Mucosa of rectum (tissue), 2 donors: ENCODE results near the gene MSL2.
A peak's percentile ranks its signal among the peaks of the same experiment; 100 is the strongest.
"Not testable (repeated sequence)": the region's sequence is repeated elsewhere in the genome, so short reads cannot be mapped to it uniquely, and the experiment has no call there.

Source experiments
- H3K27ac ChIP-seq, 2 donors: one replicate each; pipeline ENCODE4 v1.7.0; 2013; ENCODE audit warnings: inconsistent platforms in 2 of 2, low read depth in 2 of 2, low read length in 2 of 2
- H3K27me3 ChIP-seq, 2 donors: one replicate each; pipeline ENCODE4 v1.7.0; 2013; ENCODE audit warnings: low read length in 2 of 2; ENCODE audit not compliant: control insufficient read depth in 2 of 2, insufficient read depth in 2 of 2
- H3K36me3 ChIP-seq, 2 donors: one replicate each; pipeline ENCODE4 v1.7.0; 2013; ENCODE audit warnings: low read length in 2 of 2; ENCODE audit not compliant: control insufficient read depth in 2 of 2, insufficient read depth in 2 of 2
- H3K4me1 ChIP-seq, 2 donors: one replicate each; pipeline ENCODE4 v1.7.0; 2013; ENCODE audit warnings: low read length in 2 of 2, mild to moderate bottlenecking in 1 of 2; ENCODE audit not compliant: control insufficient read depth in 2 of 2, insufficient read depth in 2 of 2
- H3K4me3 ChIP-seq, 2 donors: one replicate each; pipeline ENCODE4 v1.7.0; 2013; ENCODE audit warnings: low read length in 2 of 2
- H3K9ac ChIP-seq, 2 donors: one replicate each; pipeline ENCODE4 v1.7.0; 2013; ENCODE audit warnings: low read length in 2 of 2, low read depth in 1 of 2, mild to moderate bottlenecking in 1 of 2
- H3K9me3 ChIP-seq, 2 donors: one replicate each; pipeline ENCODE4 v1.7.0; 2013; ENCODE audit warnings: low read length in 2 of 2; ENCODE audit not compliant: control insufficient read depth in 2 of 2
- donor health status: healthy.
- donor health status: Normal muscosa, but diverticular disease.

MSL2 gene

DNA sequence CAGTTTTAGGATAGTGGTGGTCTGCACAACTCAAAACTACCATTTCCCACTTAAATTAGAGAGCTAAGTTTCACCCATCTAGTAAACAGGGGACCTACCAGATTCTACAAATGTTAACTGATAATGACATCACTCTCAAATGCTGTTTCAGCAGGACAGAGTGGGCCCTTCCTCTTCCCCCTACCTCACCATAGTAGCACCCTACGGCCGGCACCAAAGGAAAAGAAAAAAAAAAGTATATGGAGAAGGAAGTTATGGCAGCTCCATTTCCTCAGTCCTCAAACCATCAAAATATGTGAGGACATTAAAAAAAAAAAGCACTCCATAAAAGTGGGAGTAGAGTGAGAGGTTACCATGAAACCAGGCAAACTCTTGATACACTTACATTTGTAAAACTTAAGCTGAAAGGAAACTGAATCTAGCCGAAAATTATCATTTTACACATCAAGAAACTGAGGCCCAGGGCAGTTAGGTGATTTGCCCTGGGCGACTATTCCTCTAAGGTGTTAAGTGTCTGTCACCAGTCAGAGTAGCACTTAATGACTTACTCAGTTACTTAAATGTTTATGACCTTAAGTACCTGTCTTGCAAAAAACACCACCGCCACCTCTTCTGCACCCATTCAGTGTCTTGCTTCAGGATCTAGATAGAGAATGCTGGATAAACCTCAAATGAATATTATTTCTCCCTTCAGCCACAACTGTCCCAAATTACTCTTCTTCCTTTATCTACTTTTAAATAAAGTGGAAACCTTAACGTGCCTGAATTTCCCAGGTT, 2.7 kb downstream of the MSL2 start:
- Histone ChIP-seq H3K4me1 (peaks cover 13 to 25% of the 10 kb centered on the region in 2 donors), H3K36me3 (no peaks in the 10 kb centered on the region), H3K4me3 (peak overlapping the region; percentile 85 to 95), H3K27me3 (no peaks in the 10 kb centered on the region), H3K9me3 (no peaks in the 10 kb centered on the region), H3K9ac (peak overlapping the region; percentile 86 to 90), H3K27ac (peak overlapping the region; percentile 32 to 52)

DNA sequence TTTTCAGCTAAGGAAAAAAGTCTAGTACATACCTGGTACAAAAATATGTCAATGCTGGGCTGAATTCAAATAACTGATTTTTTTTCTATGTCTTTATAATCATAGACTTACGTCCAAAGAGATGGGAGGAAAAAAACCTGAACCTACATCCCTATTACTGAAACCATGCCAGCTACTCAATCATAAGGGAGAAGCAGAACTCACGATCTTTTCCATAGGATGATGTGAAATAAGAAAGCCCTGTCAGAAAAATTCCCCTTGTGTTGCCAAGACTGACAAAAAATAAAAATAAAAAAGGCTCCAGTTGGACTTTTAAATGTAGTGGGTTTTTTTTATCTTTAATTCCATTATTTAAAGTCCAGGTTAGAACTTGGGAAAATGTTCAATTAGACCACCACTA, 3.3 kb downstream of the MSL2 start:
- Histone ChIP-seq H3K9ac (peak overlapping the region; percentile 86 to 90), H3K9me3 (no peaks in the 10 kb centered on the region), H3K27me3 (no peaks in the 10 kb centered on the region), H3K4me1 (peaks cover 15 to 27% of the 10 kb centered on the region in 2 donors), H3K36me3 (no peaks in the 10 kb centered on the region), H3K4me3 (peak overlapping the region; percentile 85 to 95), H3K27ac (peak overlapping the region; percentile 32 to 52)

DNA sequence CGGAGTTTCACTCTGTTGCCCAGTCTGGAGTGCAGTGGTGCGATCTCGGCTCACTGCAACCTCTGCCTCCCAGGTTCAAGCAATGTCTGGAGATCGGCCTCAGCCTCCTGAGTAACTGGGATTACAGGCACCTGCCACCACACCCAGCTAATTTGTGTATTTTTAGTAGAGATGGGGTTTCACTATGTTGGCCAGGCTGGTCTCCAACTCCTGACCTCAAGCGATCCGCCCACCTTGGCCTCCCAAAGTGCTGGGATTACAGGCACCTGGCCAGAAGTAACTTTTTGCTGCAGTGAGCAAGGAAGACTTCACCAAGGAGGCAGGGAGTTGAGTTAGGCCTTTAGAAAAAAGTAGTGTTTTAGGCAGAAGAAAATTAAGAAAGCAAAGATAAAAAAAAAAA, 3.9 kb downstream of the MSL2 start:
- Histone ChIP-seq H3K4me3 (peak overlapping the region; percentile 39 to 95), H3K4me1 (peaks cover 10 to 23% of the 10 kb centered on the region in 2 donors), H3K9ac (peak overlapping the region in 1 of 2 donors; percentile 13)
- not testable (repeated sequence) for H3K9me3 ChIP-seq, H3K27ac ChIP-seq, H3K36me3 ChIP-seq, H3K27me3 ChIP-seq

DNA sequence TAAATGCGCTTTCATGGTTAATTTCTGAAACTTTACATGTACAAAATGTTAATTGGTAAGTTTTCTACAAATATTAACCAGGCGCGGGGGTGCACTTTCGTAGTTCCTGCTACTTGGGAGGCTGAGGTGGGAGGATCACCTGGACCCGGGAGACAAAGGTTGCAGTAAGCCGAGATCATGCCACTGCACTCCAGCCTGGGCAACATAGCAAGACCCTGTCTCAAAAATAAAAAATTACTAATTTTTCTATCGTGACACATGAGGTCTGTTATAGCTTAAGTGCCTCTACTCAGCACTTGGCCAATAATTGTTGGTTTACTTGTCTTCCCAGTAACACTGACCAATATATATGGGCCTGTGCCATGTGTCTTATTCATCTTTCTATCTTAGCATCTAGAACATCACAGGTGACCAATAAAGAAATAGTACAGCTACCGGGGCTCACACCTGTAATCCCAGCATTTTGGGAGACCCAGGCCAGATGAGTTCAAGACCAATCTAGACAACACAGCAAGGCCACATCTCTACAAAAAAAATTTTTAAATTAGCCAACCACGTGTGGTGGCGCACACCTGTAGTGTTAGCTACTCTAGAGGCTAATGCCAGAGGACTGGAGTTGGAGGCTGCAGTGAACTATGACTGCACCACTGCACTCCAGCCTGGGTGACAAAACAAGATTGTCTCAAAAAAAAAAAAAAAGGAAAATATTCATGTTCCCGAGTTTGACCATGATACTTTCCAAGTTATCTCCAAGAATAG, 6.1 kb downstream of the MSL2 start:
- Histone ChIP-seq H3K4me3 (no peak overlapping the region), H3K27me3 (no peaks in the 10 kb centered on the region), H3K36me3 (no peaks in the 10 kb centered on the region), H3K27ac (no peak overlapping the region), H3K9ac (no peak overlapping the region), H3K9me3 (no peaks in the 10 kb centered on the region), H3K4me1 (peaks cover 23 to 28% of the 10 kb centered on the region in 2 donors)

DNA sequence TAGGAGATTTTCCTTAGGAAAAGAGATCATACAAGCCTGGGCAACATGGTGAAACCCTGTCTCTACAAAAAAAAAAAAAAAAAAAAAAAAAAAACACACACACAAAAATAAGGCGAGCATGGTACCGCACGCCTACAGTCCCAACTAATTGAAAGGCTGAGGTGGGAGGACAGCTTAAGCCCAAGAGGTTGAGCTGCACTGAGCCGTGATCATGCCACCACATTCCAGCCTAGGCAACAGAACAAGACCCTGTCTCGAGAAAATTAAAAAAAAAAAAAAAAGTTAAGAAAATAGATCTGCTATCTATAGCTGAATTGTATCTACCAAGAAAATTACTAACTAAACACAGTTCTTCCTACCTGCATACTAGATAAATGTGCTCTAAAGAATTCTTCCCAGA, 7.1 kb downstream of the MSL2 start:
- no peaks in the 10 kb centered on the region for H3K27me3 ChIP-seq
- H3K9ac ChIP-seq: no peak overlapping the region
- H3K27ac ChIP-seq: no peak overlapping the region
- H3K4me3 ChIP-seq: no peak overlapping the region
- no peaks in the 10 kb centered on the region for H3K9me3 ChIP-seq
- peaks cover 23 to 28% of the 10 kb centered on the region in 2 donors for H3K4me1 ChIP-seq
- H3K36me3 ChIP-seq: no peaks in the 10 kb centered on the region

DNA sequence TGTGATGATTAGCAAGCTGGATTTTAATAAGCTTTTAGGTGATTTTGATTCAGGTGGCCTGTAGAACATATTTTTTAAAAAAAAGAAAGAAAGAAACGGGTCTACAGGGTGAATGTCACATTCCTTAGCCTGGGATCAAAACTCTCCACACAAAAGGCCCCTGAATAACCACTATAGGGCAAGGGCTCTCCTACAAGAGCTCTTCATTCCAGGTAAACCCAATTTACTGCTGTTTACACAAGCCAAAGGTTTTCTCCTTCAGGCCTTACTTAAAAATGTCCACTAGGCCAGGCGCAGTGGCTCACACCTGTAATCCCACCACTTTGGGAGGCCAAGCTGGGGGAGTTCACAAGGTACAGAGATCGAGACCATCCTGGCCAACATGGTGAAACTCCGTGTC, 8.3 kb downstream of the MSL2 start:
- peaks cover 23% of the 10 kb centered on the region in 2 donors for H3K4me1 ChIP-seq
- H3K36me3 ChIP-seq: no peaks in the 10 kb centered on the region
- no peak overlapping the region for H3K4me3 ChIP-seq
- no peak overlapping the region for H3K9ac ChIP-seq
- no peaks in the 10 kb centered on the region for H3K27me3 ChIP-seq
- no peaks in the 10 kb centered on the region for H3K9me3 ChIP-seq
- H3K27ac ChIP-seq: no peak overlapping the region

DNA sequence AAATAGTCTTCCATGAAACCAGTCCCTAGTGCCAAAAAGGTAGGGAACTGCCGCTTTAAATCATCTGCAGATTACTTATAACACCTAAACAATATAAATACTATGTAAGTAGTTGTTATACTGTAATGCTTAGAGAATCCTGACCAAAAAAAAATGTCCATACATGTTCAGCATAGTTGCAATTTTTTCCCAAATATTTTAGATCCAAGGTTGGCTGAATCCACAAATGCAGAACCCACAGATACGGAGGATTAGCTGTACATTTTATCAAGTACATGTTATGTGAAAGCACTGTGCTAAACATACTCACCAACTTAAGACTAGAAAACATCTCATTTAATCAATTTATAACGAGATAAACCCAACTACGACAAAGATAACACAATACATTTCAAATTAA, 9.3 kb downstream of the MSL2 start:
- Histone ChIP-seq H3K9me3 (no peaks in the 10 kb centered on the region), H3K27me3 (no peaks in the 10 kb centered on the region), H3K4me3 (no peak overlapping the region), H3K9ac (no peak overlapping the region), H3K36me3 (no peaks in the 10 kb centered on the region), H3K27ac (no peak overlapping the region), H3K4me1 (peaks cover 22 to 27% of the 10 kb centered on the region in 2 donors)

DNA sequence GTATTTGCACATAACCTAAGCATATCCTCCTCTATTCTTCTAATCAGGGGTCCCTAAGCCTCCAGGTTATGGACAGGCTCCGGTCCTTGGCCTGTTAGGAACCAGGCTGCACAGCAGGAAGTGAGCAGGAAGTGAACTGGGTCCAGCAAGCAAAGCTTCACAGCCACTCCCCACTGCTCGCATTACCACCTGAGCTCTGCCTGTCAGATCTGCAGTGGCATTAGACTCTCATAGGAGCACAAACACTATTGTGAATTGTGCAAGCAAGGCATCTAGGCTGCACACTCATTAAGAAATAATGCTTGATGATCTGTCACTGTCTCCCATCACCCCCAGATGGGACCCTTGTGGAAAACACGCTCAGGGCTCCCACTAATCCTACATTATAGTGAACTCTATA, 9.8 kb downstream of the MSL2 start:
- Histone ChIP-seq H3K36me3 (no peaks in the 10 kb centered on the region), H3K9me3 (no peaks in the 10 kb centered on the region), H3K4me3 (no peak overlapping the region), H3K27ac (peak overlapping the region in 1 of 2 donors; percentile 7), H3K27me3 (no peaks in the 10 kb centered on the region), H3K4me1 (peaks cover 24 to 27% of the 10 kb centered on the region in 2 donors), H3K9ac (no peak overlapping the region)

DNA sequence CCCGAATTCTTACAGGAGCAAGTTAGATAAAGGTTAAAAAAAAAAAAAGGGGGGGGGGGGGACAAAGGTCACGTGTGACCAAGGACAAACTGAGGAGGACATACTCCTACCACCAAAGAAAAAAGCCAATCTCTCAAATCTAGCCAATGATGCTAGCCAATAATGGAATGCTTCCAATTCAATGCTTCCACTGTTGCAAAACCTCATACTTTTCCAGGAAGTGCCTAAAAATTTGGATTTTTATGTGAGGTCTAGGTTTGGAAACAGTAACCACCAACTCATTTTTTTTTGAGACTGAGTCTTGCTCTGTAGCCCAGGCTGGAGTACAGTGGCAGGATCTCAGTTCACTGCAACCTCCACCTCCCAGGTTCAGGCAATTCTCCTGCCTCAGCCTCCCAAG, 11.4 kb downstream of the MSL2 start:
- Histone ChIP-seq H3K4me3 (no peak overlapping the region), H3K9me3 (no peaks in the 10 kb centered on the region), H3K27me3 (no peaks in the 10 kb centered on the region), H3K4me1 (peaks cover 22 to 26% of the 10 kb centered on the region in 2 donors), H3K9ac (no peak overlapping the region), H3K27ac (no peak overlapping the region), H3K36me3 (no peaks in the 10 kb centered on the region)

DNA sequence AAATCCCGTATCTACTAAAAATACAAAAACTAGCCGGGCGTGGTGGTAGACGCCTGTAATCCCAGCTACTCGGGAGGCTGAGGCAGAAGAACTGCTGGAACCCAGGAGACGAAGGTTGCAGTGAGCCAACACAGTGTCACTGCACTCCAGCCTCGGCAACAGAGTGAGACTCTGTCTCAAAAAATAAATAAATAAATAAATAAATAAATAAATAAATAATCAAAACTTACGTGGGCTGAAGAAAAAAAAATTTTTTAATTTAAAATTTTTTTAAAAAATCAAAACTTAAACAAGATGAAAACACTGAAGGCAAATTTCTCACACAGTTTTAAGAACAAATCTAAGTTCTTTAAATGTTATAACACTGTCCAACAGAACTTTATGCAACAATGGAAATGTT, 14.4 kb downstream of the MSL2 start:
- Histone ChIP-seq H3K9me3 (no peaks in the 10 kb centered on the region), H3K36me3 (no peaks in the 10 kb centered on the region), H3K4me1 (peaks cover 21 to 24% of the 10 kb centered on the region in 2 donors), H3K4me3 (no peak overlapping the region), H3K27ac (no peak overlapping the region), H3K27me3 (no peaks in the 10 kb centered on the region), H3K9ac (no peak overlapping the region)
